Activated CD4-positive, alpha-beta T cell treated with anti-CD3 and anti-CD28 coated beads for 36 hours (primary cell): ENCODE measurements around the gene MKX. TPM values are rescaled to one million over a fixed set of nuclear protein-coding genes. Genes with fewer than 3 reads are reported as not detected.

ENCODE experiments used
- ATAC-seq: fragments of 200-7000 bp; cut with Tn5 transposase; one replicate; pipeline ENCODE4 v1.10.0; 2021; ENCODE audit warnings: mild to moderate bottlenecking, moderate library complexity
- CTCF ChIA-PET: fragments of 350-600 bp; sonication (Branson Sonifier 250); formaldehyde crosslinking; loops from one replicate; lab custom pipeline; 2021; ENCODE audit warnings: antibody characterized with exemption; lab: Charles Lee
- POLR2A ChIA-PET: fragments of 350-600 bp; sonication (Branson Sonifier 250); formaldehyde crosslinking; loops from one replicate; lab custom pipeline; 2021; ENCODE audit warnings: antibody characterized with exemption, inconsistent platforms; lab: Charles Lee
- DNase-seq: peaks from one replicate; pipeline ENCODE4 v3.0.0-alpha.2; 2020
- H3K27ac Mint-ChIP-seq: one replicate; pipeline ENCODE4 v1.8.0; 2021; ENCODE audit warnings: mixed read lengths
- H3K27me3 Mint-ChIP-seq: one replicate; pipeline ENCODE4 v1.8.0; 2021; ENCODE audit warnings: mixed read lengths
- H3K36me3 Mint-ChIP-seq: one replicate; pipeline ENCODE4 v1.8.0; 2021; ENCODE audit warnings: low read depth, mixed read lengths
- H3K4me1 Mint-ChIP-seq: one replicate; pipeline ENCODE4 v1.8.0; 2021; ENCODE audit warnings: mixed read lengths
- H3K4me3 Mint-ChIP-seq: one replicate; pipeline ENCODE4 v1.8.0; 2021; ENCODE audit warnings: mild to moderate bottlenecking, moderate library complexity, mixed read lengths
- H3K9me3 Mint-ChIP-seq: one replicate; pipeline ENCODE4 v1.8.0; 2021; ENCODE audit warnings: low read depth, mixed read lengths
- intact Hi-C, 2 experiments: fragments of 100-400 bp; cut with DNase I in 1 of 2; cut with micrococcal nuclease in 1 of 2; formaldehyde crosslinking; loops; one replicate each; pipeline versions ENCODE4 v1.14.2 to v1.15.1; 2022 to 2024; cut with DNase I, micrococcal nuclease
- total RNA-seq, 2 experiments: library from RNA; stranded (reverse); gene quantifications; one replicate each; pipeline ENCODE4 v1.2.3, GENCODE V29; 2021

Gene MKX
- total RNA-seq, 2 experiments from 2014 or later, result 0.49 to 0.53 TPM

- ATAC-seq, result no peak
- no peak for DNase-seq
- ChIA-PET POLR2A (no interaction called here), CTCF (no interaction called here)
- H3K9me3 Mint-ChIP-seq, result no peaks in the 10 kb centered on the region
- no peaks in the 10 kb centered on the region for H3K4me1 Mint-ChIP-seq
- H3K27me3 Mint-ChIP-seq, result no peaks in the 10 kb centered on the region
- no peak overlapping the region for H3K4me3 Mint-ChIP-seq
- H3K27ac Mint-ChIP-seq, result no peak overlapping the region
- no peaks in the 10 kb centered on the region for H3K36me3 Mint-ChIP-seq
- intact Hi-C loops, result no loop called here
These were observed 72.6 kb downstream of the MKX start for GRCh38 chr10:27673065-27673464.

- ATAC-seq (no peak), DNase-seq (no peak)
- CTCF ChIA-PET, result no interaction called here
- POLR2A ChIA-PET, result no interaction called here
- Mint-ChIP-seq H3K9me3 (no peaks in the 10 kb centered on the region), H3K36me3 (no peaks in the 10 kb centered on the region), H3K4me3 (no peak overlapping the region), H3K4me1 (no peaks in the 10 kb centered on the region), H3K27me3 (no peaks in the 10 kb centered on the region), H3K27ac (no peak overlapping the region)
- intact Hi-C loops, result no loop called here
These were observed 73.8 kb downstream of the MKX start for GRCh38 chr10:27671821-27672220.

GRCh38 chr10:27664461-27664860 is 81.2 kb downstream of the MKX start:
- Mint-ChIP-seq H3K27me3 (peaks cover 24% of the 10 kb centered on the region), H3K4me3 (no peak overlapping the region), H3K4me1 (no peaks in the 10 kb centered on the region), H3K36me3 (no peaks in the 10 kb centered on the region), H3K27ac (no peak overlapping the region), H3K9me3 (no peaks in the 10 kb centered on the region)
- CTCF ChIA-PET, result interaction anchor here (1.1 kb wide), 1 partner anchor 96 kb away, joined by 3 read pairs; no protein-coding TSS in a partner anchor
- POLR2A ChIA-PET, result no interaction called here
- DNase-seq (no peak), ATAC-seq (no peak)
- intact Hi-C loops, result no loop called here

- intact Hi-C loops, result no loop called here
- DNase-seq (no peak), ATAC-seq (no peak)
- no peaks in the 10 kb centered on the region for H3K36me3 Mint-ChIP-seq
- no peaks in the 10 kb centered on the region for H3K9me3 Mint-ChIP-seq
- H3K4me3 Mint-ChIP-seq, result no peak overlapping the region
- POLR2A ChIA-PET, result no interaction called here
- H3K27ac Mint-ChIP-seq, result no peak overlapping the region
- CTCF ChIA-PET, result interaction anchor here (1.6 kb wide), 1 partner anchor 11 kb away, joined by 3 read pairs; no protein-coding TSS in a partner anchor
- H3K4me1 Mint-ChIP-seq, result no peaks in the 10 kb centered on the region
- H3K27me3 Mint-ChIP-seq, result peaks cover 24% of the 10 kb centered on the region
These were observed 82.0 kb downstream of the MKX start for GRCh38 chr10:27663621-27664020.

GRCh38 chr10:27661514-27662286 is 83.9 kb downstream of the MKX start:
- intact Hi-C loops, result no loop called here
- CTCF ChIA-PET, result interaction anchor here (0.9 to 1.0 kb wide), 3 partner anchors 15 to 214 kb away, joined by 3 to 4 read pairs (median 4); no protein-coding TSS in a partner anchor
- Mint-ChIP-seq H3K27ac (no peak overlapping the region), H3K4me3 (no peak overlapping the region), H3K27me3 (peaks cover 25% of the 10 kb centered on the region), H3K9me3 (no peaks in the 10 kb centered on the region), H3K4me1 (no peaks in the 10 kb centered on the region), H3K36me3 (no peaks in the 10 kb centered on the region)
- POLR2A ChIA-PET, result no interaction called here
- ATAC-seq (no peak), DNase-seq (no peak)

GRCh38 chr10:27660711-27661110 is 84.9 kb downstream of the MKX start:
- no peaks in the 10 kb centered on the region for H3K9me3 Mint-ChIP-seq
- POLR2A ChIA-PET, result no interaction called here
- H3K4me3 Mint-ChIP-seq, result no peak overlapping the region
- CTCF ChIA-PET, result interaction anchor here (0.9 to 1.0 kb wide), 2 partner anchors 39 to 213 kb away, joined by 3 to 4 read pairs; no protein-coding TSS in a partner anchor
- no peak overlapping the region for H3K27ac Mint-ChIP-seq
- H3K27me3 Mint-ChIP-seq, result peaks cover 22% of the 10 kb centered on the region
- no peak for DNase-seq
- H3K4me1 Mint-ChIP-seq, result no peaks in the 10 kb centered on the region
- no peaks in the 10 kb centered on the region for H3K36me3 Mint-ChIP-seq
- intact Hi-C loops, result loop anchor here in 1 of 2 experiments (1.0 kb wide), 1 partner anchor 103 kb away; no protein-coding TSS in a partner anchor
- no peak for ATAC-seq

- no peak overlapping the region for H3K27ac Mint-ChIP-seq
- H3K27me3 Mint-ChIP-seq, result peaks cover 21% of the 10 kb centered on the region
- no peak for ATAC-seq
- no peaks in the 10 kb centered on the region for H3K36me3 Mint-ChIP-seq
- no peak overlapping the region for H3K4me3 Mint-ChIP-seq
- ChIA-PET POLR2A (no interaction called here), CTCF (interaction anchor here (1.0 kb wide), 1 partner anchor 213 kb away, joined by 4 read pairs; no protein-coding TSS in a partner anchor)
- DNase-seq, result no peak
- H3K9me3 Mint-ChIP-seq, result no peaks in the 10 kb centered on the region
- intact Hi-C loops, result loop anchor here in 1 of 2 experiments (1.0 kb wide), 1 partner anchor 103 kb away; no protein-coding TSS in a partner anchor
- no peaks in the 10 kb centered on the region for H3K4me1 Mint-ChIP-seq
These were observed 85.4 kb downstream of the MKX start for GRCh38 chr10:27660268-27660667.

- intact Hi-C loops, result loop anchor here (1.0 to 5.0 kb wide), 5 partner anchors 102 to 733 kb away; no protein-coding TSS in a partner anchor
- no peaks in the 10 kb centered on the region for H3K9me3 Mint-ChIP-seq
- ATAC-seq (no peak), DNase-seq (no peak)
- H3K27ac Mint-ChIP-seq, result no peak overlapping the region
- peaks cover 21% of the 10 kb centered on the region for H3K27me3 Mint-ChIP-seq
- H3K36me3 Mint-ChIP-seq, result no peaks in the 10 kb centered on the region
- no peak overlapping the region for H3K4me3 Mint-ChIP-seq
- ChIA-PET CTCF (no interaction called here), POLR2A (no interaction called here)
- no peaks in the 10 kb centered on the region for H3K4me1 Mint-ChIP-seq
These were observed 85.8 kb downstream of the MKX start for GRCh38 chr10:27659786-27660185.

- intact Hi-C loops, result loop anchor here (5.0 kb wide), 4 partner anchors 286 to 734 kb away; no protein-coding TSS in a partner anchor
These were observed 86.8 kb downstream of the MKX start for GRCh38 chr10:27658788-27659187.

GRCh38 chr10:27655296-27655695 is 90.3 kb downstream of the MKX start:
- no peak for ATAC-seq
- H3K36me3 Mint-ChIP-seq, result no peaks in the 10 kb centered on the region

More at GRCh38 chr10:27658788-27659187, 86.8 kb downstream of the MKX start:
- Mint-ChIP-seq H3K9me3 (no peaks in the 10 kb centered on the region), H3K27ac (no peak overlapping the region), H3K36me3 (no peaks in the 10 kb centered on the region), H3K4me3 (no peak overlapping the region), H3K4me1 (no peaks in the 10 kb centered on the region), H3K27me3 (peaks cover 18% of the 10 kb centered on the region)
- CTCF ChIA-PET, result interaction anchor here (1.0 to 1.4 kb wide), 3 partner anchors 9 to 21 kb away, joined by 3 to 5 read pairs (median 3); no protein-coding TSS in a partner anchor
- POLR2A ChIA-PET, result no interaction called here
- DNase-seq (no peak), ATAC-seq (no peak)

GRCh38 chr10:27654284-27654683 is 91.3 kb downstream of the MKX start:
- peaks cover 6% of the 10 kb centered on the region for H3K27me3 Mint-ChIP-seq
- no peak overlapping the region for H3K27ac Mint-ChIP-seq
- ChIA-PET POLR2A (no interaction called here), CTCF (interaction anchor here (1.0 to 1.6 kb wide), 3 partner anchors 11 to 128 kb away, joined by 3 to 5 read pairs (median 3); no protein-coding TSS in a partner anchor)
- no peak overlapping the region for H3K4me3 Mint-ChIP-seq
- intact Hi-C loops, result no loop called here
- H3K4me1 Mint-ChIP-seq, result no peaks in the 10 kb centered on the region
- H3K36me3 Mint-ChIP-seq, result no peaks in the 10 kb centered on the region
- DNase-seq, result no peak
- ATAC-seq, result no peak
- no peaks in the 10 kb centered on the region for H3K9me3 Mint-ChIP-seq

More at GRCh38 chr10:27655296-27655695, 90.3 kb downstream of the MKX start:
- CTCF ChIA-PET, result interaction anchor here (1.2 to 1.6 kb wide), 3 partner anchors 12 to 215 kb away, joined by 3 to 5 read pairs (median 3); no protein-coding TSS in a partner anchor
- H3K9me3 Mint-ChIP-seq, result no peaks in the 10 kb centered on the region
- H3K4me3 Mint-ChIP-seq, result no peak overlapping the region
- H3K27me3 Mint-ChIP-seq, result peaks cover 5% of the 10 kb centered on the region
- no peak overlapping the region for H3K27ac Mint-ChIP-seq
- DNase-seq, result no peak
- intact Hi-C loops, result loop anchor here (5.0 kb wide), 4 partner anchors 283 to 737 kb away; no protein-coding TSS in a partner anchor
- no peaks in the 10 kb centered on the region for H3K4me1 Mint-ChIP-seq
- POLR2A ChIA-PET, result no interaction called here
